GM19099 (cell line): Measurements from ENCODE around the gene COQ4.

ENCODE experiments used
- POLR2A ChIP-seq: IDR thresholded peaks from 3 replicates; pipeline ENCODE4 v1.6.1; 2011; ENCODE audit warnings: low read depth; ENCODE audit not compliant: insufficient read length; ENCODE audit errors: extremely low read depth

COQ4 gene

GRCh38 chr9:128297221-128297773 is 25.3 kb upstream of the COQ4 start:
- no peak for TF ChIP-seq POLR2A

DNA sequence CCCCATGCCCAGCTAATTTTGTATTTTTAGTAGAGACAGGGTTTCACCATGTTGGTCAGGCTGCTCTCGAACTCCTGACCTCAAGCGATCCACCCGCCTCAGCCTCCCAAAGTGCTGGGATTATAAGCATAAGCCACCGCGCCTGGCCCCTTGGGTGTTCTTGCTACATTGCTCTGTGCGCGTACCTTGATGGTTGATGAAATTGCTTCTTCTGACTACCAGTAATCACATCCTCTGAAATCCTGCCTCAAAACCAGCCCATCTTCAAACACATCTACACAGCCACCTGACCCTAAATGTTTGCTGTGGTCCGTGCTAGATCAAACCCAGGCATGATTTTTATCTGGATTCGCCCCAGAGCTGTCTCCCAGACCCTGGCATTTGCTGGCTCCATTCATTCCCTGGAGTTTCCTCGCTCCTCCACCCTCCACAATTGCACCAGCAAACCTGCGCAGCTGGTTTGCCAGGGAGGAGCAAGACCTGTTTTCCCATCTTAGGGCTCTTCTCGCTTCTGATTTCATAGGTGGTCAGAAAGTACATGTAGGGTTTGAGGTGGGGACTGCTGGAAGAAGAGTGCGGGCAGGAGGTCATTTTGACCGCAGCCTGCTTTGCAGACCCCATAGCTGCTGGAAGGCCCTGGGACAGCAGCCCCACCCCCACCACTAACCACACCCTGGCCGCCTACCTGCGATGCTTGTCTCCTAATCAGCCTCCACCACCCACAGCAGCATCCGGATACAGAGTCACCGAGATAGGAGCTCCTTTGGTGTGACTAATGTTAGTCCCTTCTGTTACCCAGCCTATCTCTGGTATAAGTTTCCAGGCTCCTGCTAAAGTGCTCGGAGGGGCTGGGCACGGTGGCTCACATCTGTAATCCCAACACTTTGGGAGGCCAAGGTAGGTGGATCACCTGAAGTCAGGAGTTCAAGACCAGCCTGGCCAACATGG is 23.8 kb upstream of the COQ4 start:
- no peak for TF ChIP-seq POLR2A

DNA sequence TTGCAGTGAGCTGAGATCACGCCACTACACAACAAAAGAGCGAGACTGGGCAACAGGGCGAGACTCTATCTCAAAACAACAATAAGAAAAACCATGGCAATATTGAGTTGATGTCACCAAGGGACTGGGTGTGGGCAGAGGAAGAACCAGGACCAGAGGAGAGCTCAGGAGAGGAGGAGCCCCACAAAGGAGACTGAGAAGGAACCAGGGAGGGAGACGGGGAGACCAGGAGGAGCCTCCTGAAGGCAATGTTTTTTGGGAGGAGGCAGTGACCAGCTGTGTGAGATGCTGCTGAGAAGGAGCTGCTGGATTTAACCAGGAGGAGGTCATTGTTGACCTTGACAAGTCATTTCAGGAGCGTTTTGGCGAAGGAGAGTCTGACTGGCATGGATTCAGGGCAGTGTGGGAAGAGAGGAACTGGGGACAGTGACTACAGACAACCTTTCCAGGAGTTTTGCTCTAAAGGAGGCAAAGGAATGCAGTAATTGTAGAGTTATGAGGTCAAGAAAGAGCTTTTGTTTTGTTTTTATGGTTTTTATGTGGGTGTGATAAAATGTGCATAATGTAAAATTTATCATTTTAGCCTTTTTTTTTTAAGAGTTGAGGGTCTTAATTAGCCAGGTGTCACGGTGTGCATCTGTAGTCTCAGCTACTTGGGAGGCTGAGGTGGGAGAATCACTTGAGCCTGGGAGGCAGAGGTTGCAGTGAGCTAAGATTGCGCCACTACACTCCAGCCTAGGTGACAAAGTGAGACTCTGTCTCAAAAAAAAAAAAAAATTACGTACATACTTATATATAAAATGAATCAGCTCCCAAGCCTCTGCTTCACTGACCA is 18.3 kb upstream of the COQ4 start:
- no peak for TF ChIP-seq POLR2A

DNA sequence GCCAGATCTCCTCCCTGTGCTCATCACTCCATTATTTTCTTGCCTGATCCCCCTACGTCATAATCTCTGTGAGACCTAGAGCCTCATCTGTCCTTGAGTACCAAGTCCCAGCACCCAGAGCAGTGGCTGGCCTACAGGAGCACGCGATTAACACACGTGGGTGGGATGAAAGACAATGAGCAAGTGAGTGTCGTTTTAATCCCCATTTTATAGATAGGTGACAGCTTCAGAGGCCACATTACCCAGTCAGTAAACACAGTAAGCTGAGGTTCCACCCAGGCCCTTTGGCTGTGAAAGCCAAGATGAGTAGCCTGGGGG is 17.7 kb upstream of the COQ4 start:
- TF ChIP-seq POLR2A: no peak

DNA sequence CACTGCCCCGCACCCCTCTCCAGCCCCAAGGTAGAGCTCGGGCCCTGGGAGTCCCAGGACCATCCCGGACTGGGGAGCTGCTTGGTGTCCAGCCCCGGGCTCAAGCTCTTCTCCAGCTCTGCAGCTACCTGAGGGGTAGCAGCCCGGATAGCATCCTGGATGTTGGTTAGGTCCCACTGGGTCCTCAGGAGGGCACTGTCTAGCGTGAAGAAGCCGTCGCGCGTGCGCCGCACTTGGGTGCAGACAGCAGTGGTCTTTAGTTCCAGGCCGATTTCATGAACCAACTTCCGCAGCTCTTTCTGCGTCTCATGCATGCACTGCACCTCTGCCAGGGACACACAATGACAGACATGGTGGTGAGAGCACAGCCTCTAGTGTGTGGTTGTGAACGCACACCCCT is 13.1 kb upstream of the COQ4 start:
- no peak for TF ChIP-seq POLR2A

- TF ChIP-seq POLR2A: no peak
Observed at GRCh38 chr9:128310461-128310860, 12.2 kb upstream of the COQ4 start.

- no peak for TF ChIP-seq POLR2A
Observed at GRCh38 chr9:128314697-128315096, 7.9 kb upstream of the COQ4 start.

DNA sequence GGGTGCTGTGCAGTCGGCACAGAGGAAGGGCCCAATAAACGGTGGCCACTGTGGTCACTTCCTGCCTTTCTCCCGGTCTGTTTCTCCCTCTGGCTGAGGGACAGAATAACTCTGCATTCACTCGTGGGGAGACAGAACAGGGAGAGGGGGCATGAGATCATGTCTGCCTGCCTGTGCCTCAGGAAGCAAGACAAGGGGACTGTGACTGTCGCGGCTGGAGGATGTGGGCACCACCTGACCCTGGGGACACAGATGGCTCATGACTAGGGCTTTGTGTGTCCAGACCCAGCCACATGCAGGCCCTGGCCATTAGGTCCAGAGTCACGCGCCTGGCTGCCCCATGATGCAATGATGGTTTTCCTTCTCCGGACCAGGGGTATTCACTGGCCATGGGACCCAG is 6.2 kb upstream of the COQ4 start:
- no peak for TF ChIP-seq POLR2A

DNA sequence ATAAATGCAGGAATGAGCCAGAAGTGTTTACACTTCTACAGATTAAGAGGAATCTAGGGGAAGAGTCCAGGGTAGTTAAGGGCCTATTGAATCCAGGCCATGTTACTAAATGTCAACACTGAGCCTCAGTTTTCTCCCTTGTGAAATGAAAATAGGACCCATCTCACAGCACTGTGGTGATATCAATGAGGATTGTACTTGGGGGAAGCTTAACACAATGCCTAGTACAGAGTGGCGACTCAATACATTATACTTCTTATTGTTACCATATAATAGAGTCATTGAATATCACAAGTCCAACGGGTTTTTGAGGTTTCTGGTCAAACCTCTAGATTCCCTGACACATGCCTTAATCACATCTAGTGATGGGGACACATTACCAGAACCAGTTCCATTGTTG is 5.0 kb upstream of the COQ4 start:
- no peak for TF ChIP-seq POLR2A

DNA sequence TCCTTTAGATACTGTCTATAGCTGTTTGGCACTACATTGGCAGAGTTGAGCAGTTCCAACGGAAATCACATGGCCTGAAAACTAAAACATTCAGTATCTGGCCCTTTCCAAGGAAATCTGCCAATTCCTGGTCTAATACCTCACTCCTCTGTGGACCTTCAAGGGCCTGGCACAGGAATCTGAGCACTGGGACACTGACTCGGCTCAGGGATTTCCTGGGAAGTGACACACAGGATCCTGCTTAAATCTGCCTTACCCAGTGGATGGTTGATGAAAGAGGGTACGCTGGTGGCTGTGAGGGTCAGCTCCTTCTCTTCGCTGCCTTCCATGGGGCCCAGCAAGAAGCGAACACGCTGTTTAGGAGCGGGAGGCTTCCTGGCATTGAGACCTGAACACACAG is 1.3 kb upstream of the COQ4 start:
- no peak for TF ChIP-seq POLR2A

DNA sequence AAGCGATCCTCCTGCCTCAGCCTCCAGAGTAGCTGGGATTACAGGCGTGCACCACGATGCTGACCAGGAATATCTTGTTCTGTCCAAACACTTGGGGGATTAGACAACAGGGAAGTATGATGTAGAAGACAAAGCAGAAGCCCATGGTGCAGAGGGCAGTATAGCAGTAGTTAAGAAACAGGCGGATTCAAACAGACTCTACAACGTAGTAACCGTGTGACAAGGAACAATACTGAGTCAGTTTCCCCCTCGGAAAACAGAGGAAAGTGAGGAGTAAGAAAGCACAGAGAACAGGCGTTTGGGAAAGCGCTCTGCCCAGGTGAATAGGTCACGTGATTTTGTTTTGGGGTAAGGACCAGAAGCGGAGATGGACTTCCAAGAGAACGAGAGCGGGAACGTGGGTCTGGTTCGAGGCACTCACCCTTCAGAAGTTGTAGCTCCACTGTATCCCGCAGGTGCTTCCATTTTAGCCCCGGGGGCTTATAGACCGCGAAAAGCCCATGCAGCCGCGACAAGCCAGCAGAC is 698 bp upstream of the COQ4 start:
- TF ChIP-seq POLR2A: peak; percentile 84

DNA sequence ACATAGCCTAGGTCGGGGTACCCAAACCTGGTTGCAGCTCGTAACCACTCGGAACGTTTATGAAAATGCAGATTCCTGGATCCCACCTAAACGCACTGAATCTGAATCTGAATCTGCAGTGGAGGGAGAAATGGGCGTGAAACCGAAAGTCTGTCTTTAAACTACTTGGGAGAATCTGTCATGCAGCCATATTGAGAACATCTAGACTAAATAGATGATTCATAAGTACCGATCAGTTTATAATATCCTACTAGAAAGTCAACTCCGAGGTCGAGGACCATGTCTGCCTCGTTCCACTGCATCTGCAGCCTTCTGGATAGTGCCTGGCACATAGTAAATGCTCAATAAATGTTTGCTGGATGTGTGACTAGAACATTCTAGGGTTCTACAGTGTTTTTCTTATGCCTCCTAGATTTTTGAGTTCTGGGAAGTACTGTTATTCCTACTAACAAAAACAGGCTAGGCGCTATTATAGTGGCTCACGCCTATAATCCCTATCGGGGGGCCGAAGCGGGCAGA is 632 bp downstream of the COQ4 start:
- no peak for TF ChIP-seq POLR2A

- no peak for TF ChIP-seq POLR2A
Observed at GRCh38 chr9:128323791-128324190, 1.2 kb downstream of the COQ4 start.

GRCh38 chr9:128324401-128324800 is 1.8 kb downstream of the COQ4 start:
- TF ChIP-seq POLR2A: no peak

DNA sequence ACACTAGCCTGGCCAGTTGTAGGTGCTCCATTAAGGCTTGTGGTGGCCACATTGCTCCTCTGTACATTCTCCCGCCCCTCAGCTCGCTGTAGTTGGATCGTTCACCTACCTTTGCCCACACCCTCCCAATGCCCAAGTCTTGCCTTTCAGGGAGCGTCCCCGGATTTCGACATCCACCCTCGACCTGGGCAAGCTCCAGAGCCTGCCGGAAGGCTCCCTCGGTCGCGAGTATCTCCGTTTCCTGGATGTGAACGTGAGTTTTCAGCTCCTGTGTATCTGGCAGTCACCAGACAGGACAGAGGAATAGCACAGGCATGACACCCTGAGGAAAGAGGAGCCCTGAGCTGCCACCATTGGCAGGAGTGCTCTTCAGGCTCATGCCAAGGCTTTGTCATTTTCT is 3.0 kb downstream of the COQ4 start:
- no peak for TF ChIP-seq POLR2A

DNA sequence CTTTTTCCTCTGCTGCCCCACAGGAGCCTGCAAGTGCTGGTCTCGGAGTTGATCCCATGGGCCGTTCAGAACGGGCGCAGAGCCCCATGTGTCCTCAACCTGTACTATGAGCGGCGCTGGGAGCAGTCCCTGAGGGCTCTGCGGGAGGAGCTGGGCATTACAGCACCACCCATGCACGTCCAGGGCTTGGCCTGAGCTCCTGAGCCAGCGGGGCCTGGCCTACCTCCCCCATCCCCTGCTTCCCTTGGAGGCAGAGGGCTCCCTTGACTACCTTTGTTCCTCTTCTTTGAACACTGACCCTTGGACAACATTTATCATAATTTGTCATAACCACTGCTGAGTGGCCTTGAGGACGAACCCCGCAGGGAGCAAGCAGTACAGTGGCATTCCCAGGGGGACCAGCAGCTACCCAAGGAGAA is 10.8 kb downstream of the COQ4 start:
- no peak for TF ChIP-seq POLR2A

DNA sequence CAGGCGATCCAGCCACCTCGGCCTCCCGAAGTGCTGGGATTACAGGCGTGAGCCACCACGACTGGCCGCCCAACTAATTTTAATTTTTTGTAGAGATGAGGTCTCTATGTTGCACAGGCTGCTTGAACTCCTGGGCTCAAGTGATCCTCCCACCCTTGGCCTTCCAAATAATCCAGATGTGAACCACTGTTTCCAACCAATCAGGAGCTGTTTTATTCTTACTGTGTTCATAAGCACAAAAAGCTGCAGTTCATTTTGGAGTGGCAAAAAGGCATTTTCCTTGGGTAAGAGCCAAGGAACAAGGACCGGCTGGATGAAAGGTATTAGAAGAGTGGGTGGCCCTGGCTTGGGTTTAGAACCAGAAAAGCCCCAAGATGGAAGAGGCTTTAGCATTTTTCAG is 12.5 kb downstream of the COQ4 start:
- no peak for TF ChIP-seq POLR2A
